Spinal cord (tissue), 10 donors: ENCODE measurements around the gene NOL4L. TPM values are rescaled to one million over a fixed set of nuclear protein-coding genes. Genes with fewer than 3 reads are reported as not detected.
"Not testable (repeated sequence)": the region's sequence is repeated elsewhere in the genome, so short reads cannot be mapped to it uniquely, and the experiment has no call there.

Experiments
- DNase-seq, 6 donors: peaks; one replicate each; pipeline versions ENCODE4 v3.0.0 to v3.0.0-alpha.2; 2013 to 2015; ENCODE audit warnings: low spot score in 6 of 6, low read depth in 4 of 6
- H3K27ac ChIP-seq: one replicate; pipeline ENCODE4 v1.5.1; 2013; ENCODE audit warnings: low read depth, low read length, control low read depth
- H3K27me3 ChIP-seq: one replicate; pipeline ENCODE4 v1.6.1; 2013; ENCODE audit warnings: low read length; ENCODE audit not compliant: control insufficient read depth, insufficient read depth
- H3K36me3 ChIP-seq: one replicate; pipeline ENCODE4 v1.6.1; 2013; ENCODE audit warnings: low read length; ENCODE audit not compliant: control insufficient read depth, insufficient read depth
- H3K4me1 ChIP-seq: one replicate; pipeline ENCODE4 v1.6.1; 2013; ENCODE audit warnings: low read length; ENCODE audit not compliant: control insufficient read depth, insufficient read depth
- H3K4me3 ChIP-seq: one replicate; pipeline ENCODE4 v1.5.1; 2013; ENCODE audit warnings: low read depth, low read length, control low read depth
- H3K9me3 ChIP-seq: one replicate; pipeline ENCODE4 v1.6.1; 2013; ENCODE audit warnings: low read length; ENCODE audit not compliant: control insufficient read depth, insufficient read depth
- WGBS: methylation state at CpG from one replicate; pipeline ENCODE4 v1.1.5; 2013; ENCODE audit warnings: missing lambda C conversion rate; ENCODE audit not compliant: insufficient coverage; 5-methylcytosine and 5-hydroxymethylcytosine counted together
- polyA plus RNA-seq, 2 donors: library from polyadenylated mRNA; unstranded; fragments of 120-200 nt; gene quantifications; one replicate each; pipeline ENCODE4 v1.2.1, GENCODE V29; 2013; ENCODE audit not compliant: insufficient read length in 2 of 2
- total RNA-seq, 2 donors: library from RNA; depleted of rRNA in 1 of 2; stranded (reverse); fragments of 120-200 nt in 1 of 2; fragments of >200 nt in 1 of 2; gene quantifications; one replicate each; pipeline versions ENCODE4 v1.2.3 to v1.2.4, GENCODE V29; 2013 to 2014
- donor health status: healthy.

Gene NOL4L
- total and polyA plus RNA-seq, 4 donors = 13.3 to 67.6 (median 44.5) TPM

GRCh38 chr20:32578840-32579390 is 6.2 kb downstream of the NOL4L start:
- DNase-seq = no peak
- peaks cover 41% of the 10 kb centered on the region for H3K4me1 ChIP-seq
- peaks cover 8% of the 10 kb centered on the region for H3K36me3 ChIP-seq
- no peak overlapping the region for H3K4me3 ChIP-seq
- no peaks in the 10 kb centered on the region for H3K9me3 ChIP-seq
- 73% methylated on average over 11 of the region's 12 CpGs for WGBS
- H3K27me3 ChIP-seq = no peaks in the 10 kb centered on the region
- H3K27ac ChIP-seq = no peak overlapping the region

DNA sequence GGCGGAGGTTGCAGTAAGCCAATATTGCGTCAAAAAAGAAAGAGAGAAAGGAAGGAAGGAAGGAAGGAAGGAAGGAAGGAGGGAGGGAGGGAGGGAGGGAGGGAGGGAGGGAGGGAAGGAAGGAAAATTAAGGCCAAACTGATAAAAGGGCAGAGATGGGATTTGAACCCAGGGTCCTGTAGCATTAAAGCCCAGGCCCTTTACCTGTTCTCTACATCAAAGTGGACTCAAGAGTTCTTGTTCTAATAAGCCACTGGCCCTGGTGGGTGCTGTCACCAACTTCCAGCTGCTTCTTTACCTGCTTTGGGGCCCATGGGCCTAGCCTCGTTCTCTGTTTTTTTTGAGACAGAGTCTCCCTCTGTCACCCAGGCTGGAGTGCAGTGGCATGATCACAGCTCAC is 7.1 kb downstream of the NOL4L start:
- H3K27ac ChIP-seq = not testable (repeated sequence)
- peaks cover 44% of the 10 kb centered on the region for H3K4me1 ChIP-seq

GRCh38 chr20:32577657-32578056 is 7.5 kb downstream of the NOL4L start:
- DNase-seq = no peak
- Histone ChIP-seq H3K4me1 (peaks cover 42% of the 10 kb centered on the region), H3K9me3 (no peaks in the 10 kb centered on the region), H3K36me3 (peaks cover 10% of the 10 kb centered on the region), H3K4me3 (no peak overlapping the region), H3K27me3 (no peaks in the 10 kb centered on the region), H3K27ac (no peak overlapping the region)
- 68% methylated on average over 3 of the region's 4 CpGs for WGBS

More for the DNA sequence above, 7.1 kb downstream of the NOL4L start:
- H3K4me3 ChIP-seq, H3K27me3 ChIP-seq, DNase-seq, H3K9me3 ChIP-seq: not testable (repeated sequence)
- WGBS = 0% methylated on average over 1 of the region's 3 CpGs
- peaks cover 10% of the 10 kb centered on the region for H3K36me3 ChIP-seq

- Histone ChIP-seq H3K36me3 (peaks cover 10% of the 10 kb centered on the region), H3K9me3 (no peaks in the 10 kb centered on the region), H3K4me3 (no peak overlapping the region), H3K4me1 (peaks cover 35% of the 10 kb centered on the region), H3K27ac (no peak overlapping the region), H3K27me3 (no peaks in the 10 kb centered on the region)
- 75% methylated on average over 6 of the region's 7 CpGs for WGBS
- no peak for DNase-seq
These were observed 8.1 kb downstream of the NOL4L start for GRCh38 chr20:32577023-32577422.

- Histone ChIP-seq H3K36me3 (peaks cover 10% of the 10 kb centered on the region), H3K27ac (no peak overlapping the region), H3K4me1 (peaks cover 35% of the 10 kb centered on the region), H3K27me3 (no peaks in the 10 kb centered on the region), H3K4me3 (no peak overlapping the region), H3K9me3 (no peaks in the 10 kb centered on the region)
- 71% methylated on average over 12 of the region's 12 CpGs for WGBS
- DNase-seq = no peak
These were observed 8.6 kb downstream of the NOL4L start for GRCh38 chr20:32576560-32576959.

DNA sequence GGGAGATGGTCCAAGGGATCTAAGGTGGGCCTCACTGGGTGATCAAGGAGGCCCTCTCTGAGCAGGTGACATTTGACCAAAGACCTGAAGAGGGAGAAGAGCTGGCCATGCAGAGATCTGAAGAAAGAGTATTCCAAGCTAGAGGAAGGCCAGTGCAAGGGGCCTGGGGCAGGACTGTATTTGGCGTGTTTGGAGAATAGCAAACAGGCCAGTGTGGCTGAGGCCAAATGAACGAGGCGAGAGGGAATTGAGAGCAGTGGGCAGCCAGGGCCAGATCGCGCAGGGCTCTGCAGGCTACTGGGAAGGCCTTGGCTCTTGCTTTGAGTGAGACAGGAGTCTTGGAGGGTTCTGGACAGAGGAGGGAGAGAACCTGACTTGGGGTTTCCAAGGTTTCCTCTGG is 9.3 kb downstream of the NOL4L start:
- WGBS = 83% methylated on average over 5 of the region's 5 CpGs
- no peak overlapping the region for H3K27ac ChIP-seq

GRCh38 chr20:32575227-32575581 is 9.9 kb downstream of the NOL4L start:
- Histone ChIP-seq H3K4me3 (no peak overlapping the region), H3K27ac (no peak overlapping the region), H3K27me3 (no peaks in the 10 kb centered on the region), H3K4me1 (peaks cover 32% of the 10 kb centered on the region), H3K9me3 (no peaks in the 10 kb centered on the region), H3K36me3 (peaks cover 10% of the 10 kb centered on the region)
- no peak for DNase-seq
- WGBS = 70% methylated on average over 9 of the region's 9 CpGs

More for the DNA sequence above, 9.3 kb downstream of the NOL4L start:
- Histone ChIP-seq H3K27me3 (no peaks in the 10 kb centered on the region), H3K36me3 (peaks cover 10% of the 10 kb centered on the region), H3K4me1 (peaks cover 30% of the 10 kb centered on the region), H3K9me3 (no peaks in the 10 kb centered on the region), H3K4me3 (no peak overlapping the region)
- DNase-seq = no peak

- peaks cover 34% of the 10 kb centered on the region for H3K4me1 ChIP-seq
- H3K27ac ChIP-seq = no peak overlapping the region
- 71% methylated on average over 29 of the region's 34 CpGs for WGBS
- no peaks in the 10 kb centered on the region for H3K27me3 ChIP-seq
- H3K36me3 ChIP-seq = peaks cover 10% of the 10 kb centered on the region
- DNase-seq = no peak
- no peaks in the 10 kb centered on the region for H3K9me3 ChIP-seq
- H3K4me3 ChIP-seq = no peak overlapping the region
These were observed 10.6 kb downstream of the NOL4L start for GRCh38 chr20:32574296-32575226.

- peaks cover 38% of the 10 kb centered on the region for H3K4me1 ChIP-seq
- H3K36me3 ChIP-seq = peaks cover 10% of the 10 kb centered on the region
- no peaks in the 10 kb centered on the region for H3K9me3 ChIP-seq
- H3K4me3 ChIP-seq = no peak overlapping the region
- no peak for DNase-seq
- H3K27ac ChIP-seq = no peak overlapping the region
- H3K27me3 ChIP-seq = no peaks in the 10 kb centered on the region
- WGBS = 100% methylated on average over 4 of the region's 6 CpGs
These were observed 11.8 kb downstream of the NOL4L start for GRCh38 chr20:32573167-32573851.
